GM12892 (cell line): ENCODE data around the gene VPS9D1. TPM values are rescaled to one million over a fixed set of nuclear protein-coding genes. Genes with fewer than 3 reads are reported as not detected.

Experiments used
- DNase-seq: peaks from one replicate; pipeline ENCODE4 v3.0.0; 2011; ENCODE audit not compliant: insufficient read length
- FAIRE-seq: peaks from 2 replicates; lab custom pipeline; 2011; peaks lifted over from hg19 to GRCh38; lab: Jason Lieb, UNC
- POLR2A ChIP-seq: IDR thresholded peaks from 2 replicates; pipeline ENCODE4 v1.6.1; 2011; ENCODE audit warnings: low read depth, low read length, control low read depth
- POLR2AphosphoS5 ChIP-seq: IDR thresholded peaks from 2 replicates; pipeline ENCODE4 v1.6.1; 2011; ENCODE audit warnings: low read depth, low read length, control low read depth
- TAF1 ChIP-seq: IDR thresholded peaks from 2 replicates; pipeline ENCODE4 v1.6.1; 2011; ENCODE audit warnings: low read depth, mild to moderate bottlenecking, control low read depth, low read length, borderline replicate concordance
- polyA plus RNA-seq: library from polyadenylated mRNA; unstranded; fragments of >200 nt; gene quantifications from one replicate; pipeline ENCODE4 v1.2.1, GENCODE V29; 2012; ENCODE audit warnings: missing spikeins, inconsistent platforms; ENCODE audit not compliant: missing spikeins

VPS9D1 gene, protein sequence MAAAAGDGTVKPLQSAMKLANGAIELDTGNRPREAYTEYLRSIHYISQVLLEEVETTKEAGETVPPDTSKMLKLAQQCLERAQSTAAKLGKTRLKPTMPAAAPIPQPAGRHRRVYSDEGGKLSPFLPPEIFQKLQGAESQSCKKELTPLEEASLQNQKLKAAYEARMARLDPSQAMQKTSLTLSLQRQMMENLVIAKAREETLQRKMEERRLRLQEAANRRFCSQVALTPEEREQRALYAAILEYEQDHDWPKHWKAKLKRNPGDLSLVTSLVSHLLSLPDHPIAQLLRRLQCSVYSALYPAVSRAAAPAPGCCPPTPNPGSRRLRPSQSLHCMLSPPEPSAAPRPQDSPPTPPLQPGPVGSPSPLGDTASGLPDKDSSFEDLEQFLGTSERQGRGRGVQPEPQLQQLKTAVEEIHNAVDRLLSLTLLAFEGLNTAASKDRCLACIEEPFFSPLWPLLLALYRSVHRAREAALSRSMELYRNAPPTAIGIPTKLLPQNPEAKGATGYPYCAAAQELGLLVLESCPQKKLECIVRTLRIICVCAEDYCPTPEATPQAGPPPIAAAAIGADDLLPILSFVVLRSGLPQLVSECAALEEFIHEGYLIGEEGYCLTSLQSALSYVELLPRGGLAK
- polyA plus RNA-seq, result 2.7 TPM

DNA sequence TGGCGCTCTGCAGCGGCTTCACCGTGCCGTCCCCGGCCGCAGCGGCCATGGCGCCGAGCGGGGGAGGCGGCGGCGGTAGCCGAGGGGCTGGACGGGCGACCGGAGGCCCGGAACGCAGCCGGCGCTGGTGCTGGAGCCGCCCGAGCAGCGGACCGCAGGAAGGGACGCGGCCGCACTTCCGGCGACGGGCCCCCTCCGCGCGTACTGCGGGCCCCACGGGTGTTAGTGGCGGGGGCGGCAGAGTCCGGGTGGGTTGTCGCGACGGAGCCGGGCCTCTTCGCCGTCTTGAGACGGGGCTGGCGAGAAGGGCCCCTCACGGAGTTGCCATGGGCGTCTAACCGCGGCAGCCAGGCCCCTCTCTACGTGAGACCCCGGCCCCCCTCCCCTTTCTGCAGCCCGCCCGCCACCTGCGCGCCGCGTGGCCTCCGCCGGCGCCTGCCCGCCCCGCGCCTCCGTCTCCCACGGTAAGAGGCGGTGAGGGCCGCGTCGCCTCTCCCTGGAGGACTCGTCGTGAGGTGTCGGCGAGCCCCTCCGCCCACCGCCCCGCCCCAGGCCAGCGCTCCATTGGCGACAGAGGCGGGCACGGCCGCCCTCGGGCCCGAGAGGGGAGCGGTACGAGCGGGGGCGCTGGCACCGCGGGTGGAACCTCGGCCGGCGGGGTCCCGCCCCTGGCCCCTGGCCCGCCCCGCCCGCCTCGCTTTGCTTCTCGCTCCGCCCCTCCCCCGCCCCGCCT is at the start of gene VPS9D1, which contains the start of gene ZNF276:
Gene VPS9D1 (minus strand): TSS at position 86 of the 733 bp plus-strand sequence. CDS start 37 bp downstream, at position 49.
Gene ZNF276 (plus strand): TSS at position 725 of the 733 bp plus-strand sequence. CDS start 104 bp downstream, outside the sequence.
- peak; percentile 77 for DNase-seq

DNA sequence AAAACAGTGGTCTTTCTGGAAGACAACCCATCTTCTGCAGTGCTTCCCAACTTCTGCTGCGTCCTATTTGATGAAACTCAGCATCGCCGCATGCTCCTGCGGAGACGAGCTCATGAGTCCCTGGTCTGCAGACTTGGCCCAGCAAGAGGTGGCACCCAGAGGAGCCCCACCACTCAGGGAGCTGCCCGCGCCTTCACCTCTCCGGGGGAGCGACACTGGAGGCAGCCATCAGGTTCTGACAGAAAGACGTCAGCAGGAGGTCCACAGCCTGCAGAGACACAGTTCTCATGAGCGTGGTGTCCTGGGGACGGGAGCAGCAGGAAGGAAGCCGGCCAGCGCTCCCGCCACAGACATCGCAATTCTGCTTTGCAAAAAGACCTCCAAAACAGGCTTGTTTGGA is 49.7 kb upstream of the VPS9D1 start:
- TF ChIP-seq POLR2AphosphoS5 (no peak), POLR2A (no peak), TAF1 (no peak)
- DNase-seq (no peak), FAIRE-seq (no peak)

More for the DNA sequence above, at the start of gene VPS9D1, which contains the start of gene ZNF276:
- peak; percentile 82 for FAIRE-seq
- peak; percentile 71 for TF ChIP-seq POLR2A
- peak; percentile 54; the same call in 1 of the 2 replicates for TF ChIP-seq TAF1
- peak; percentile 58 for TF ChIP-seq POLR2AphosphoS5

DNA sequence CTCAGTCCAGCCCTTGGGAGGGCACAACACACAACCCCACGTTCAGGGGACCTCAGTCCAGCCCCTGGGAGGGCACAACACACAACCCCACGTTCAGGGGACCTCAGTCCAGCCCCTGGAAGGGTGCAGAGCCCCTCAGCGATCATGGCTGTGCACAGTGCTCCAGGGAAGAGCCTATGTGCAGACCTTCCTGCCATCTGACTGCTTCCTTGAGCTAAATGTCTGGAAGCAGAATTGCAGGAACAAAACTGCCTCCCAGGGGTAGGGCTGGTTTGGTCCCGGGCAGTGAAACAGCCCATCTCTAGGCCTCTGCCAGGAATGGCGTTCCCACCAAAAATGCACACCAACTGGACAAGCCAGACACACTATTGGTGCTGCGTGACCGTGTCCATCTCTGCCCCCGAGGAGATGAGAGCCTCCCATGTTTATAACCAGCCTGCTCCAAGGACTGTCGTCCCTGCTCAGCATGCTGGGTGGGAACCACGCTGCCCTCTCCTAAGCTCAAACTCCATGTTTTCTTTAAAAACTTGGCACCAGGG is 44.7 kb upstream of the VPS9D1 start:
- no peak for TF ChIP-seq POLR2AphosphoS5
- TF ChIP-seq POLR2A, result no peak
- no peak for TF ChIP-seq TAF1
- FAIRE-seq, result no peak
- no peak for DNase-seq

DNA sequence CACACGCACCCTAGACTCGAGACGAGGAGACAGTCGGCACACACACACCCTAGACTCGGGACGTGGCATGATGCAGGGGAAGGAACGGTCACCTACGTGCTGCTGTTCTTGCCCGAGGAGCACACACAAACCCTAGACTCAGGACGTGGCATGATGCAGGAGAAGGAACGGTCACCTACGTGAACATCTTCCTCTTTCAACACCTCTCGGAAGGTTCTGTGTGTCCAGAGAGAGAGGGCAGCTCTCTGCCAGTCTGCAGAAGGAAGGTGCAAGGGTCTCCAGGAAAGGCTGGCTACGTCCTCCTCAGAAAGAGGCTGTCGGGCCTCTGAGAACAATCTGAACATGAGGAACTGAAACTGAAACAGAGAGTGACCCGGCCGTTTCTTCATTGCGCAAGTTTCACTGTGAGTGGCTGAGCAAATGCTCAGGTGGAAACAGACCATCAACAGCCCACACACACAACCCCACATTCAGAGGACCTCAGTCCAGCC is 44.1 kb upstream of the VPS9D1 start:
- peak; percentile 69 for DNase-seq
- TF ChIP-seq POLR2AphosphoS5 (peak; percentile 50; the same call in 1 of the 2 replicates), POLR2A (peak; percentile 65; the same call in 1 of the 2 replicates), TAF1 (peak; percentile 41; the same call in 1 of the 2 replicates)
- peak; percentile 94 for FAIRE-seq

DNA sequence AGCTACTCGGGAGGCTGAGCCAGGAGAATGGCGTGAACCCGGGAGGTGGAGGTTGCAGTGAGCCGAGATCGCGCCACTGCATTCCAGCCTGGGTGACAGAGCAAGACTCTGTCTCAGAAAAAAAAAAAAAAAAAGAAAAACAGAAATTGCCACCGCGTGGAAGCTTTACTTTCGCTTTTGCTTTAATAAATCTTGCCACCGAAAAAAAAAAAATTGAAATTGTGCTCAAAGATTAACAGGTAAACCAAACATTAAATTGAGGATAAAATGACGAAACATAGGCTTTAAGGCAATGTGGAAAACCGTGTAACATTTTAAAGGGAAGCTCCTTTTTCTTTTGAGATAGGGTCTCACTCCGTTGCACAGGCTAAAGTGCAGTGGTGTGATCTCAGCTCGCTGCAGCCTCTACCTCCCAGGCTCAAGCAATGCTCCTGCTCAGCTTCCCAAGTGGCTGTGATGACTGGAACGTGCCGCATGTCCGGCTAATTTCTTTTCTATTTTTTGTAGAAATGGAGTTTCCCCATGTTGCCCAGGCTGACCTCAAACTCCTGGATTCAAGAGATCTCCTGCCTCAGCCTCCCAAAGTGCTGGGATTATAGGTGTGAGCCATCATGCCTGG is 40.7 kb upstream of the VPS9D1 start:
- TF ChIP-seq TAF1, result no peak
- TF ChIP-seq POLR2AphosphoS5, result no peak
- no peak for TF ChIP-seq POLR2A
- DNase-seq (no peak), FAIRE-seq (no peak)

DNA sequence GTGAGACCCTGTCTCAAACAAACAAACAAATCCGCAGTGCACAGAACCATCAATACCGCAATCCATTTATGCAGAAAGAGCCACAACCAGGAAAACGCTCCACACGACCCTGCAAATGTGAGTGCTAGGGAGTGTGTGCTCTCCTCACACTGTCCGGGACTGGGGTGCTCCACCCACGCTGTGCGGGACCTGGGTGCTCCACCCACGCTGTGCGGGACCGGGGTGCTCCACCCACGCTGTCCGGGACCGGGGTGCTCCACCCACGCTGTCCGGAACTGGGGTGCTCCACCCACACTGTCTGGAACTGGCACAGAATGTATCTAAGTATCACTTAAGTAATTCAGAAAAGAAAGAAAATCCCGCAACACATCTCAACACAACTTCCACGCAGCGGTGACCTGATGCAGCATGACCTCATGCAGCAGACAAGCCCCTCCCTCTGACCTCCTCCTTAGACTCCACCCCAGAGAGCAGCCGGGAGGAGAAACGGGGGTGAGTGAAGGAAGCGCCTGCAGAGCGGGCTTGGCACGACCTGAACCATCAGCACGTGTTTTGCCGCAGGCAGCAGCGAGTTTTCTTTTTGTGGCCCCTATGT is 39.1 kb upstream of the VPS9D1 start:
- no peak for TF ChIP-seq TAF1
- TF ChIP-seq POLR2A, result no peak
- no peak for TF ChIP-seq POLR2AphosphoS5
- DNase-seq, result no peak
- FAIRE-seq, result no peak

DNA sequence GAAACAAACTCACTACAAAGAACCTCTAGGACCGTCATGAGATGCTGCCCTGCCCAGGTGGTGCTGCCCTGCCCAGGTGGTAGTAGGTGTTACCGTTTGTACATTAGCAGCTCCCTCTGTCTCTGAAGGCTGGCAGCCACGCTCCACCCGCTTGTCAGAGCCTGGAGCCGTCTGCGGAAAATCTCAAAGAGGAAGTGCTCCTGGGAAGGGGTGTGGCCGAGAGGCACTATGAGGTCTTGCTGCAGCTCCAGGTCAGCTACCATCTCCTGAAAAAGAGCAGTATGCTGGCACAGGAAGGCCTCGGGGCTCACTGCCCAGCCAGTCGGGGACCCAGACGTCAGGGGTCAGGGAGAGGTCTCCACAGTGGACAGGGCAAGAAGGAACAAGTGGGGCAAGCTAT is 28.9 kb upstream of the VPS9D1 start:
- FAIRE-seq (no peak), DNase-seq (no peak)
- TF ChIP-seq POLR2A (no peak), POLR2AphosphoS5 (no peak)

DNA sequence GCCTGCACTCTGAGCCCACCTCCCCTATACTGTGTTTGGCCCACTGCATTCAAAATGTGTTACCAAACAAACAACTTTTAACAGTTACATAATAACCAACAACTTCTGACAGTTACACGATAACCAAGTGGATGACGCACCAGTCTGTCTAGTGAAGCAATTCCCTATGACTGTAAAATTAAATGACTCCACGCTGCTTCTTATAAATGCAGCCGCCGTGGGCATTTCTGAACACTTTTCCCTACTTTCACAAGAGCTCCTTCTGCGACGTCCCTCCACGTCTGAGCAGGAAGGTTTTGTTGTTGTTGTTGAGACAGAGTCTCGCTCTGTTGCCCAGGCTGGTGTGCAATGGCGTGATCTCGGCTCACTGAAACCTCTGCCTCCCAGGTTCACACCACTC is 28.2 kb upstream of the VPS9D1 start:
- FAIRE-seq, result no peak
- TF ChIP-seq TAF1 (no peak), POLR2A (no peak), POLR2AphosphoS5 (no peak)
- no peak for DNase-seq

DNA sequence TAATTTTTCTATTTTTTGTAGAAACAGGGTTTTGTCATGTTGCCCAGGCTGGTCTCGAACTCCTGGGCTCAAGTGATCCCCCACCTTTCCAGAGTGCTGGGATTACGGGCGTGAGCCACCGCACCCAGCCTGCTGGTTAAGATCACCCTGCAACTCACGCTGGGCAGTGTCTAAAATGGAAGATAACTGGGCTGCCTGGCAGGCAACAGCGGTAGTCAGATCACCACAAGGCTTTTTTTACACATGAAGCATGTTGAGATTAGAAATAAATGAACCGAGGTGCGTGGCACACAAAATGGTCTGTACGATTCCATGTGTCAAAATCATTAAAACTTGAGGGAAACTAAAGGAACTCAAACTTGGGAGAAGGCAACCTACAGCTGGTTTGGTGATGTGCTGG is 27.4 kb upstream of the VPS9D1 start:
- TF ChIP-seq TAF1 (no peak), POLR2A (no peak), POLR2AphosphoS5 (no peak)
- DNase-seq (no peak), FAIRE-seq (no peak)

DNA sequence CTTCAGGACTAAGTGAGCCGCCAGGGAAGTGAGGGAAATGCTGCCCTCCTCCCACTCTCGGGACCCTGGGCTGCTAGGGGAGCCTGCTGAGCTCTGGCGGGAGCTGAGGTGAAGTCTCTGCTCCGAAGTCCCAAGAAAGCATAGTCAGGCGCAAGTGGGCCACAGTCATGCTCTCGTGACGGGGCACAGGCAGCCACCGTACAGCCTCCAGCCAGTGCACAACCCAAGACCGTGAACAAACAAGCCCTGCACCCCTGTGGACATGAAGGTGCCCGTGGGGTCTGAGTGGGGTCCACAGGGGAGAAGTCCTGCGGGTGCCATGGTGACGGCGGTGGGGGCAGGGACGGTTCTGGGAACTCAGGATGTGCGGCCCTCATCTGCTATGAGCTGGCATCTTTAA is 25.3 kb upstream of the VPS9D1 start:
- no peak for FAIRE-seq

DNA sequence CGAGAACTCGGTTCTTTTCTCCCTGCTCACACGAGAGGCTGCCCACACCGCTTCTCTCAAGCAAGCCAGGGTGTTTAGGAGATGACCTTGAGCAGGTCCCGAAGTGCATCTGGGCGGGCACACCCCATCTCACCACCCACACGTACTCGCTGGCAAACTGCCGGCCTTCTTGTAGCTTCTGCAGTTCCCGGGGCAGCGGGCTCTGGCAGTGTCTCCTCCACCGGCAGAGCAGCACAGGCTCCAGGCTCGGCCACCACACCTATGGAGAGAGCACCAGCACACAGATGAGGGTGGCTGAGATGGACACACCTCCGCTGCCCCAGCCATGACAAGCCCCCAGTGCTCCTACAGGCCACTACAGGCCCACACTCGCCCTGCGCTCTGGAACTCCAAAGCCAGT is 24.1 kb upstream of the VPS9D1 start:
- DNase-seq (no peak), FAIRE-seq (no peak)
- TF ChIP-seq POLR2AphosphoS5, result no peak

More for the DNA sequence above, 25.3 kb upstream of the VPS9D1 start:
- DNase-seq, result no peak
- TF ChIP-seq TAF1 (no peak), POLR2A (no peak), POLR2AphosphoS5 (no peak)
